Mesodermal cell (in vitro differentiated cells): ENCODE data around the gene IARS2.
"Not testable (repeated sequence)": the region's sequence is repeated elsewhere in the genome, so short reads cannot be mapped to it uniquely, and the experiment has no call there.

ENCODE experiments used
- H3K27ac ChIP-seq: 2 replicates; pipeline ENCODE4 v1.7.0; 2013; ENCODE audit warnings: mild to moderate bottlenecking, low read depth, low read length, moderate library complexity; ENCODE audit not compliant: severe bottlenecking
- H3K36me3 ChIP-seq: 2 replicates; pipeline ENCODE4 v1.7.1; 2013; ENCODE audit warnings: mild to moderate bottlenecking, low read length, moderate library complexity; ENCODE audit not compliant: control insufficient read depth, insufficient read depth
- H3K4me1 ChIP-seq: one replicate; pipeline ENCODE4 v1.7.1; 2013; ENCODE audit warnings: mild to moderate bottlenecking, low read length; ENCODE audit not compliant: insufficient read depth, control insufficient read depth, poor library complexity, severe bottlenecking
- H3K4me3 ChIP-seq: 2 replicates; pipeline ENCODE4 v1.7.0; 2013; ENCODE audit warnings: low read length, control low read depth, mild to moderate bottlenecking; ENCODE audit not compliant: insufficient read depth, poor library complexity, severe bottlenecking; ENCODE audit errors: extremely low read depth
- H3K9me3 ChIP-seq: 2 replicates; pipeline ENCODE4 v1.7.1; 2013; ENCODE audit warnings: mild to moderate bottlenecking, low read length, moderate library complexity; ENCODE audit not compliant: control insufficient read depth
- WGBS, 2 experiments: methylation state at CpG; one replicate each; pipeline ENCODE4 v1.1.5; 2013; ENCODE audit warnings: missing lambda C conversion rate in 2 of 2; ENCODE audit not compliant: insufficient coverage in 2 of 2; 5-methylcytosine and 5-hydroxymethylcytosine counted together

The IARS2 gene

GRCh38 chr1:220139966-220140365, 46.0 kb downstream of the IARS2 start:
- no peak overlapping the region for H3K4me3 ChIP-seq
- H3K4me1 ChIP-seq: no peaks in the 10 kb centered on the region
- no peaks in the 10 kb centered on the region for H3K9me3 ChIP-seq
- H3K36me3 ChIP-seq: peaks cover 74% of the 10 kb centered on the region
- H3K27ac ChIP-seq: no peak overlapping the region
- 90 to 100% methylated on average over 1 of the region's 6 CpGs for WGBS, 2 experiments

- H3K4me1 ChIP-seq: no peaks in the 10 kb centered on the region
- WGBS, 2 experiments: 89 to 100% methylated on average over 3 of the region's 5 CpGs
- H3K9me3 ChIP-seq: no peaks in the 10 kb centered on the region
- no peak overlapping the region for H3K27ac ChIP-seq
- peaks cover 75% of the 10 kb centered on the region for H3K36me3 ChIP-seq
- no peak overlapping the region for H3K4me3 ChIP-seq
These were observed 50.1 kb downstream of the IARS2 start for GRCh38 chr1:220144051-220144450.

GRCh38 chr1:220149742-220150141, 55.8 kb downstream of the IARS2 start:
- Histone ChIP-seq H3K4me1 (no peaks in the 10 kb centered on the region), H3K36me3 (peaks cover 66% of the 10 kb centered on the region), H3K27ac (no peak overlapping the region), H3K9me3 (no peaks in the 10 kb centered on the region), H3K4me3 (no peak overlapping the region)
- no CpG with 5 or more reads among the region's 1 CpG for WGBS, 2 experiments

- Histone ChIP-seq H3K4me3 (no peak overlapping the region), H3K36me3 (peaks cover 65% of the 10 kb centered on the region), H3K4me1 (no peaks in the 10 kb centered on the region), H3K9me3 (no peaks in the 10 kb centered on the region), H3K27ac (no peak overlapping the region)
- 96 to 100% methylated on average over 1 to 3 of the region's 3 CpGs for WGBS, 2 experiments
These were observed 57.5 kb downstream of the IARS2 start for GRCh38 chr1:220151454-220151853.

GRCh38 chr1:220153147-220153546, 59.2 kb downstream of the IARS2 start:
- Histone ChIP-seq H3K4me1 (no peaks in the 10 kb centered on the region), H3K36me3 (peaks cover 67% of the 10 kb centered on the region), H3K9me3 (no peaks in the 10 kb centered on the region), H3K27ac (no peak overlapping the region), H3K4me3 (no peak overlapping the region)

GRCh38 chr1:220156620-220157146, 62.8 kb downstream of the IARS2 start:
- no peaks in the 10 kb centered on the region for H3K9me3 ChIP-seq
- peaks cover 54% of the 10 kb centered on the region for H3K36me3 ChIP-seq
- WGBS, 2 experiments: 97 to 100% methylated on average over 3 of the region's 4 CpGs
- H3K4me1 ChIP-seq: no peaks in the 10 kb centered on the region
- no peak overlapping the region for H3K4me3 ChIP-seq
- H3K27ac ChIP-seq: no peak overlapping the region

GRCh38 chr1:220157738-220158137, 63.8 kb downstream of the IARS2 start:
- Histone ChIP-seq H3K4me1 (no peaks in the 10 kb centered on the region), H3K4me3 (no peak overlapping the region), H3K36me3 (peaks cover 48% of the 10 kb centered on the region), H3K27ac (no peak overlapping the region), H3K9me3 (no peaks in the 10 kb centered on the region)
- WGBS, 2 experiments: 87 to 94% methylated on average over 2 of the region's 2 CpGs

- not testable (repeated sequence) for H3K4me1 ChIP-seq, H3K9me3 ChIP-seq, H3K27ac ChIP-seq, H3K4me3 ChIP-seq
- WGBS, 2 experiments: 84 to 93% methylated on average over 4 to 6 of the region's 7 CpGs
- H3K36me3 ChIP-seq: peaks cover 42% of the 10 kb centered on the region
These were observed 64.6 kb downstream of the IARS2 start for GRCh38 chr1:220158530-220158929.

- Histone ChIP-seq H3K27ac (no peak overlapping the region), H3K36me3 (peaks cover 40% of the 10 kb centered on the region), H3K9me3 (no peaks in the 10 kb centered on the region), H3K4me1 (no peaks in the 10 kb centered on the region), H3K4me3 (no peak overlapping the region)
- whole genome bisulfite sequencing, 2 experiments: no CpG with 5 or more reads among the region's 3 CpGs
These were observed 65.1 kb downstream of the IARS2 start for GRCh38 chr1:220159041-220159440.

GRCh38 chr1:220160027-220160426, 66.1 kb downstream of the IARS2 start:
- Histone ChIP-seq H3K4me1 (no peaks in the 10 kb centered on the region), H3K9me3 (no peaks in the 10 kb centered on the region), H3K27ac (no peak overlapping the region), H3K4me3 (no peak overlapping the region), H3K36me3 (peaks cover 33% of the 10 kb centered on the region)
- WGBS, 2 experiments: no CpG with 5 or more reads among the region's 1 CpG

GRCh38 chr1:220164116-220164515, 70.2 kb downstream of the IARS2 start:
- Histone ChIP-seq H3K36me3 (peaks cover 30% of the 10 kb centered on the region), H3K4me1 (no peaks in the 10 kb centered on the region), H3K9me3 (no peaks in the 10 kb centered on the region), H3K4me3 (no peak overlapping the region), H3K27ac (no peak overlapping the region)
- no CpG with 5 or more reads among the region's 1 CpG for WGBS, 2 experiments
